Measurements from ENCODE around the gene KAT2A. TPM values are rescaled to one million over a fixed set of nuclear protein-coding genes. Genes with fewer than 3 reads are reported as not detected.

KAT2A gene
- total RNA-seq, 1 donor from 2014 or later, result 13.1 TPM

DNA sequence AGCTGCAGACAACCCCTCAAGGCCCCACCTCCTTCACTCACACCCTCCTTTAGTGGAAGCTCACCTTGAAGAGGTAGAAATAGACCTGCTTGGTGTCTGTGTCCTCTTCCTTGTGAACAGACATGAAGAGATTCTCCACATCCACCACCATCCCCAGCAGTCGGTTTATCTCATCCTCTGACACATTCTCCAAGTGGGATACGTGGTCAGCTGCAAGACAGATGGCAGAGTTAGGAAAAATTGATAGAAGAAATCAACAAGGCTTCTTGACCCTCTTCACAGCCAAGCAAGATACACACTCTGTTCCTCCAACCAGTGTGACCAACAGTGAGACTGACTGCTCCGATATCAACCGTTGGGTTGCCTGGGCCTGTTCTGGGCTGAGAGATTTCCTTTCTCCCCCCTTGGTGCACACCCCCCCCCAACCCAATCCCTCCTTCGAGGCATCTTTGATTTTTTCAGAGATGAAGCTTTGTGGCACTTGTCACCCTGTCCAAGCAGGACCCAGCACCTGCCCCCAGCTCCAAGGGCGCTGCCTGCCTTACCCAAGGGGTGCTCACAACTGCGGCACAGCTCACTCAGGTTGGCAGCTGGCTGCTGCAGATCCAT lies 902 bp downstream of the KAT2A start:
- no peak for TF ChIP-seq CTCF (conservative IDR thresholded peaks at IDR 0.05; ENCODE audit: low read depth, low read length)
- peak overlapping the region; percentile 65 for H3K4me3 ChIP-seq (ENCODE audit: low read depth, low read length)
- no peak for DNase-seq (ENCODE audit: low read depth)

DNA sequence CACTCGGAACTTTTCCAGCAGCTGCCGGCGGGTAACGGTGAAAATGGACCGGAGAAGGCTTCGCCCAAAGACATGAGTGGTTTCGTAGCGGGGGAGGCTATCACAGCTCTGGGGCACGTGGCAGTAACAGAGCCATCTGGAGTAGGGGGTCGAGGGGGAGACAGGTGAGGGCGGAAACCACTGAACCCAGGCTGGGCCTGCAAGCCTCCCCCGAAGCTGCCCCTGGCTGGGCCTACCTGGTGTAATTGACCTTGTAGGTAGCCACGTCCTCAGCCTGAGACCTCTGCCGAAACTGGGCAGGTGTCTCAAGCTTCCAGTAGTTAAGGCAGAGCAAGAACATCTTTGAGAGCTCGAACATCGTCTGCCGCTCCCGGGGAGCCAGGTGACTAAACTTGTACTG lies 1.9 kb downstream of the KAT2A start:
- no peak for TF ChIP-seq CTCF (conservative IDR thresholded peaks at IDR 0.05; ENCODE audit: low read depth, low read length)
- DNase-seq (ENCODE audit: low read depth), result no peak
- no peak overlapping the region for H3K4me3 ChIP-seq (ENCODE audit: low read depth, low read length)

- no peak for DNase-seq (ENCODE audit: low read depth)
- no peak overlapping the region for H3K4me3 ChIP-seq (ENCODE audit: low read depth, low read length)
- TF ChIP-seq CTCF (conservative IDR thresholded peaks at IDR 0.05; ENCODE audit: low read depth, low read length), result peak; percentile 72
Observed at GRCh38 chr17:42118545-42118944, 2.6 kb downstream of the KAT2A start.

DNA sequence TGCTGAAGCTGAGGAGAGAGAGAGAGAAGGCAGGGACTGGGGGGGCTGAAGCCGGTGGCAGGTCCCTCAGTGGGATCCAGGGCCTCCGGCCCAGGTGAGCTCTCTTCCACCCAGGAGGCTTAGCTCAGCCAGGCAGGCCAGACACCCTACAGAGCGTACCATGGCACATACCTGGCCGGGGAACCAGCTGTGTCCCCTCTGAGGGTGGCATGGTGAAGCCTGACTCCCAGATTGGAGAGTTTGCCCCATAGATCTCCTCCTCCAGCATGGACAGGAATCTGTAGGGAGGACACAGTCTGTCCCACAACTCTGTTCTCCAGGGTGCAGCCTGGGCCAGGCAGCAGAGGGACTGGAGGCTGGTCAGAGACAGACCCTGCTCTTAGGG lies 3.0 kb downstream of the KAT2A start:
- no peak for DNase-seq (ENCODE audit: low read depth)
- H3K4me3 ChIP-seq (ENCODE audit: low read depth, low read length), result no peak overlapping the region
- TF ChIP-seq CTCF (conservative IDR thresholded peaks at IDR 0.05; ENCODE audit: low read depth, low read length), result no peak

DNA sequence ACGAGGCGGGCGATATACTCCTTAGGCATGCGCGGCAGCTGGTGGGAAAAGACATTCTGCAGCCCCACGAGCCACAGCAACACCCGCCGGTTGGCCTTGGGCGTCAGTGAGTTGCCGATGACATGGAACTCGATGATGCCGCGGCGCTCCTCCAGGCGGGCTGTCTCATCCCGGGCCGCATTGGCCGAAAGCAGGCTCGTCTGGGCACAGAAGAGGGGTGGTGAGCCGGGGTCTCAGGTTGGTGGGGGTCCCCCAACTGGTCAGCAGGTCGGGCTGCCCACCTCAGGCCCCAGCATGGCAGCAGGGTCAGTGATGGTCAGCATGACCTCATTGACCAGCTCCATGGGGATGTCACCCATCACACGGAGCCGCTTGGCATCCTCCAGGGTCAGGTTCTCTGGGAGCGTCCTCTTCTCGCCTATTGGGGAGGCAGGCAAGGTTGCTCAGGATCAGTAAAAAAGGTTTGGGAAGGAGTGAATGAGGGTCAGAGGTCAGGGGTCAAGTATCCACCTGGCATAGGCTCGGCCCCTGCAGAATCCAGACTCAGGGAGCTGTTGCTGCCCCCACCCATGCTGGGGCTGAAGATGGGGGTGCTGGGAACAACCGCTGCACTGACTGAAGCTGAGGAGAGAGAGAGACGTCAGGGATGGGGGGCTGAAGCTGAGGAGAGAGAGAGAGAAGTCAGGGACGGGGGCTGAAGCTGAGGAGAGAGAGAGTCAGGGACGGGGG lies 3.6 kb downstream of the KAT2A start:
- DNase-seq (ENCODE audit: low read depth), result no peak
- no peak overlapping the region for H3K4me3 ChIP-seq (ENCODE audit: low read depth, low read length)
- TF ChIP-seq CTCF (conservative IDR thresholded peaks at IDR 0.05; ENCODE audit: low read depth, low read length), result no peak

DNA sequence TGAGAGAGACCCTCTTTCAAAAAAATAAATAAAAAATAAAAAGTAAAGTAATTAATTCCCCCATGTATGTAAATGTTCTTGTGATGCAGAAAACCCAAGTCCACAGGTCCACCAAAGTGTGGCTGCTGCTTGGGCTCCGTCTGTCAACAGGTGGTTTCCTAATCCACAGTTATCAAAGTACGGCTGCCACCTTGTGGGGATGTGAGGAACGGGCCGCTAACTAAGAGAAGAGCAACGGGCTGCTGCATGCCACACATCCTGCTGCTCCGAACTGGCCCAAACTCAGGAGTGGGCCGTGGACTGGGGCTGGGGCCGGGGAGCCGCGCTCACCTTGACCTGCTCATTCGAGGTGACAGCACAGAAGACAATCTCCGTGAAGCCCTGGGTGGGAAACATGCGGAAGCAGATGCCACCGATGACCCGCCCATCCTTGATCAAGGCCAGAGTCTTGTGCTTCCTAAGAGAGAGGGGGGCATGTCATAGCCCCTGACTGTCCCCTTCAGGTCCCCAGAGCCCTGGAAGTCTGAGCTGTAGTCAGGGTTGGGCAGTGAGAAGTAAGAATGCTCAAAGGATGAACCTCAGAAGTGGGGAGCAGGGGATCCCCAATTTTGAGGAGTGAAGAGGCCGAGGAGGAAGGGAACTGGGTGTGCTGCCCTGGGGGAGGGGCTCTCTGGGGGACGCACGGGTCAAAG lies 4.3 kb downstream of the KAT2A start:
- no peak for DNase-seq (ENCODE audit: low read depth)
- H3K4me3 ChIP-seq (ENCODE audit: low read depth, low read length), result no peak overlapping the region
- TF ChIP-seq CTCF (conservative IDR thresholded peaks at IDR 0.05; ENCODE audit: low read depth, low read length), result peak; percentile 84

Measured in epithelial cell of proximal tubule (primary cell).